ENCODE results near the gene MRI1.
"Not testable (repeated sequence)": the region's sequence is repeated elsewhere in the genome, so short reads cannot be mapped to it uniquely, and the experiment has no call there.

Gene MRI1

GRCh38 chr19:13764101-13764807 is at the start of gene MRI1:
Gene MRI1 (plus strand): TSS chr19:13764522. CDS start chr19:13764589, 67 bp downstream.
- DNase-seq, result peak; percentile 48

GRCh38 chr19:13717194-13717643 is 47.1 kb upstream of the MRI1 start:
- DNase-seq, result no peak

- peak; percentile 70 for DNase-seq
Observed at GRCh38 chr19:13718733-13719132, 45.6 kb upstream of the MRI1 start.

- DNase-seq, result no peak
Observed at GRCh38 chr19:13722146-13722545, 42.2 kb upstream of the MRI1 start.

GRCh38 chr19:13723206-13723605 is 41.1 kb upstream of the MRI1 start:
- DNase-seq, result no peak

GRCh38 chr19:13726323-13726722 is 38.0 kb upstream of the MRI1 start:
- no peak for DNase-seq

GRCh38 chr19:13727798-13728197 is 36.5 kb upstream of the MRI1 start:
- no peak for DNase-seq

- peak; percentile 11 for DNase-seq
Observed at GRCh38 chr19:13729859-13730258, 34.5 kb upstream of the MRI1 start.

- peak; percentile 96 for DNase-seq
Observed at GRCh38 chr19:13731147-13731964, 33.0 kb upstream of the MRI1 start.

- no peak for DNase-seq
Observed at GRCh38 chr19:13732337-13732736, 32.0 kb upstream of the MRI1 start.

GRCh38 chr19:13734751-13735150 is 29.6 kb upstream of the MRI1 start:
- DNase-seq, result no peak

GRCh38 chr19:13738073-13738472 is 26.2 kb upstream of the MRI1 start:
- no peak for DNase-seq

GRCh38 chr19:13741893-13742292 is 22.4 kb upstream of the MRI1 start:
- no peak for DNase-seq

GRCh38 chr19:13742756-13743155 is 21.6 kb upstream of the MRI1 start:
- DNase-seq, result peak; percentile 84

GRCh38 chr19:13744174-13744573 is 20.1 kb upstream of the MRI1 start:
- DNase-seq, result no peak

- no peak for DNase-seq
Observed at GRCh38 chr19:13747098-13747453, 17.2 kb upstream of the MRI1 start.

- DNase-seq, result peak; percentile 34
Observed at GRCh38 chr19:13748169-13748828, 16.0 kb upstream of the MRI1 start.

GRCh38 chr19:13751436-13751835 is 12.9 kb upstream of the MRI1 start:
- DNase-seq, result no peak

- not testable (repeated sequence) for DNase-seq
Observed at GRCh38 chr19:13753622-13754021, 10.7 kb upstream of the MRI1 start.

GRCh38 chr19:13756210-13756609 is 8.1 kb upstream of the MRI1 start:
- no peak for DNase-seq

GRCh38 chr19:13757805-13758772 is 6.2 kb upstream of the MRI1 start:
- no peak for DNase-seq

- DNase-seq, result no peak
Observed at GRCh38 chr19:13758795-13759194, 5.5 kb upstream of the MRI1 start.

- DNase-seq, result no peak
Observed at GRCh38 chr19:13761423-13761822, 2.9 kb upstream of the MRI1 start.

Data from HCEC 1CT (cell line).